BE2C (cell line): ENCODE measurements around the gene VRK1.
A peak's percentile ranks its signal among the peaks of the same experiment; 100 is the strongest.

Experiments used
- DNase-seq: peaks from one replicate; pipeline ENCODE4 v3.0.0-alpha.2; 2020
- H3K27me3 ChIP-seq: fragments of 250-450 bp; sonication (Bioruptor Pico); 2 replicates; pipeline ENCODE4 v1.5.1; 2020; ENCODE audit warnings: mild to moderate bottlenecking
- H3K36me3 ChIP-seq: fragments of 250-450 bp; sonication (Bioruptor Pico); 2 replicates; pipeline ENCODE4 v1.5.1; 2020; ENCODE audit warnings: mild to moderate bottlenecking
- H3K4me1 ChIP-seq: fragments of 250-450 bp; sonication (Bioruptor Pico); 2 replicates; pipeline ENCODE4 v1.5.1; 2020
- H3K4me3 ChIP-seq: 2 replicates; pipeline ENCODE4 v1.5.1; 2011; ENCODE audit warnings: low read depth, low read length
- H3K9me3 ChIP-seq: fragments of 250-450 bp; sonication (Bioruptor Pico); 2 replicates; pipeline ENCODE4 v1.5.1; 2020
- CTCF ChIP-seq: IDR thresholded peaks from 2 replicates; pipeline ENCODE4 v1.5.1; 2012; ENCODE audit warnings: mild to moderate bottlenecking, low read depth, low read length

Gene VRK1

DNA sequence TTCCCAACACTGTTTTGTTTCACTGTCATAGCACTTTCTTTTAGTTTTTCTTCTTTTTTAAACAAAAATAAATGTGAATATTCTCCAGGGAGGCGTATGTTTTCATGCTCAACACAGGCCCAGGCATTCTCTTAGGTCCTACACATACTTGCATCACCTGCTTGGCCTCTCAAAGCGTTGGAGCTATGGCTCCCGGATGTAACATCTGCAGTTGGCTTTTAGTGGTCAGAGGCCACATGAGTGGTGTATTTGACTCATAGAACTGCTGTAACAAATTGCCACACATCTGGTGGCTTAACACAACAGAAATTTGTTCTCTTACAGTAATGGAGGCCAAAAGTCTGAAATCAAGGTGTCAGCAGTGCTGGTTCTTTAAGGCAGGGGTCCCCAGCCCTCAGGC is 44.6 kb upstream of the VRK1 start:
- H3K36me3 ChIP-seq = no peaks in the 10 kb centered on the region
- H3K4me1 ChIP-seq = no peaks in the 10 kb centered on the region
- H3K27me3 ChIP-seq = no peaks in the 10 kb centered on the region; the same call in 1 of the 2 replicates
- no peak for DNase-seq
- TF ChIP-seq CTCF = no peak
- no peaks in the 10 kb centered on the region for H3K9me3 ChIP-seq
- no peak overlapping the region for H3K4me3 ChIP-seq

DNA sequence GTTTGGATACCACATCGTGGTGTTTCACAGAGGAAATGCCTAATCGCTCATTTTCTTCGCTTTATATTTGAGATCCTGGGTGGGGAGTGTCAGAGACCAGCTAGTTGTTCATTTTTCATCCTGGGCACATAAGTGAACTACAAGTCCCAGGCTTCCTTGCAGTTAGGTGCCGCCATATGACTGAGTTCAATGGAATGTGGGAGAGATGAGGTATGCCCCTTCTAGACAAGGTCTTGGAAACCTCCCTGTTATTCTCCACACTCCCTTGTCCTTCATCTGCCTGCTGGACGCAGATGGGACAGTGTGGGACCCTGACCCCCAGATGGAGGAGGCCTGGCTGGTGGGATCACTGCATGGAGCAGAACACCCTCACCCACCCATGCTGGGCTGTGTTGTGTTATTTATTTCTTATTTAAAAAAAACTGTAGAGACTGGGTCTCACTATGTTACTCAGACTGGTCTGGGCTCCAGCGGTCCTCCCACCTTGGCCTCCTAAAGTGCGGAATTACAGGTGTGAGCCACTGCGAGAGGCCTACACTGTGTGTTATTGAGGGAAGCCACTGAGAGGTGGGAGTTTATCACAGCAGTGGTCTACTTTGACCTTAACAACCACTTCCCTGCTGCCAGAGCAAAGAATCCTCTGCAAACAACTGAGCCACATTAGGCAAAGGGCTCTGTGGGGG is 42.9 kb upstream of the VRK1 start:
- no peaks in the 10 kb centered on the region for H3K9me3 ChIP-seq
- H3K4me3 ChIP-seq = no peak overlapping the region
- no peaks in the 10 kb centered on the region for H3K36me3 ChIP-seq
- no peak for DNase-seq
- no peaks in the 10 kb centered on the region for H3K4me1 ChIP-seq
- H3K27me3 ChIP-seq = no peaks in the 10 kb centered on the region; the same call in 1 of the 2 replicates
- no peak for TF ChIP-seq CTCF

- peak; percentile 64 for DNase-seq
- Histone ChIP-seq H3K36me3 (no peaks in the 10 kb centered on the region), H3K9me3 (no peaks in the 10 kb centered on the region), H3K27me3 (no peaks in the 10 kb centered on the region; the same call in 1 of the 2 replicates), H3K4me3 (no peak overlapping the region), H3K4me1 (no peaks in the 10 kb centered on the region)
- peak; percentile 28; the same call in 1 of the 2 replicates for TF ChIP-seq CTCF
Measured at GRCh38 chr14:96754845-96755184, 42.4 kb upstream of the VRK1 start.

GRCh38 chr14:96756745-96757144 is 40.4 kb upstream of the VRK1 start:
- Histone ChIP-seq H3K27me3 (no peaks in the 10 kb centered on the region; the same call in 1 of the 2 replicates), H3K9me3 (no peaks in the 10 kb centered on the region), H3K36me3 (no peaks in the 10 kb centered on the region), H3K4me3 (no peak overlapping the region), H3K4me1 (no peaks in the 10 kb centered on the region)
- no peak for DNase-seq
- TF ChIP-seq CTCF = no peak

DNA sequence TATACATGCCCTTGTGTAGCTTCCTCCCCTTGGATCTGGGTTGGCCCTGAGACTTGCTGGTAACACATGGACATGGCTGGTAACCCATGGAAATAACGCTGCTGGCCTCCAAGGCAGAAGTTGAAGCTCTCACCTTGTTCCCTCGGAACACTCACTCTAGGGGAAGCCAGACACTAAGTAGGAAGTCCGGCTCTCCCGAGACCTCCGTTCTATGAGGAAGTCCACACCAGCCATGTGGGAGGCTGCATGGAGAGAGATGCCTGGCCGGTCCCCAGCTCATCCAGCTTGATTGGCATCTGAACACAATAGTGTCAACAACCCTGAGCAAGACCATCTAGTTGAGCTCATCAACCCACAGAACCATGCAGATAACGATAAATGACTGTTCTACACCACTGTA is 39.7 kb upstream of the VRK1 start:
- TF ChIP-seq CTCF = no peak
- no peaks in the 10 kb centered on the region for H3K4me1 ChIP-seq
- no peaks in the 10 kb centered on the region; the same call in 1 of the 2 replicates for H3K27me3 ChIP-seq
- H3K9me3 ChIP-seq = no peaks in the 10 kb centered on the region
- no peak for DNase-seq
- H3K36me3 ChIP-seq = no peaks in the 10 kb centered on the region
- H3K4me3 ChIP-seq = no peak overlapping the region

GRCh38 chr14:96761066-96761465 is 36.1 kb upstream of the VRK1 start:
- Histone ChIP-seq H3K4me3 (no peak overlapping the region), H3K9me3 (no peaks in the 10 kb centered on the region; the same call in 1 of the 2 replicates), H3K27me3 (peaks cover 4% of the 10 kb centered on the region; the same call in 1 of the 2 replicates), H3K36me3 (no peaks in the 10 kb centered on the region), H3K4me1 (no peaks in the 10 kb centered on the region)
- TF ChIP-seq CTCF = no peak
- no peak for DNase-seq
